Neuronal stem cell (in vitro differentiated cells): ENCODE results near the gene SLC49A3.

Source experiments
- DNase-seq: peaks from one replicate; pipeline ENCODE4 v3.0.0-alpha.2; 2013; ENCODE audit warnings: low spot score
- H2AFZ ChIP-seq: one replicate; pipeline ENCODE4 v1.6.1; 2013; ENCODE audit warnings: mild to moderate bottlenecking, low read length, inconsistent platforms
- H2AK5ac ChIP-seq: 2 replicates; pipeline ENCODE4 v1.6.1; 2013; ENCODE audit warnings: low read depth, mild to moderate bottlenecking, inconsistent platforms, low read length, moderate library complexity, mixed read lengths
- H2BK120ac ChIP-seq: 2 replicates; pipeline ENCODE4 v1.6.1; 2013; ENCODE audit warnings: low read depth, mild to moderate bottlenecking, inconsistent platforms, low read length, moderate library complexity, mixed read lengths
- H2BK12ac ChIP-seq: one replicate; pipeline ENCODE4 v1.6.1; 2013; ENCODE audit warnings: low read length, inconsistent platforms
- H2BK15ac ChIP-seq: 2 replicates; pipeline ENCODE4 v1.6.1; 2013; ENCODE audit warnings: mild to moderate bottlenecking, low read length, inconsistent platforms, mixed read lengths
- H2BK5ac ChIP-seq: one replicate; pipeline ENCODE4 v1.6.1; 2013; ENCODE audit warnings: inconsistent platforms, mild to moderate bottlenecking, low read length, moderate library complexity
- H3K14ac ChIP-seq: one replicate; pipeline ENCODE4 v1.6.1; 2013; ENCODE audit warnings: low read length, inconsistent platforms
- H3K18ac ChIP-seq: 2 replicates; pipeline ENCODE4 v1.6.1; 2013; ENCODE audit warnings: low read length, inconsistent platforms
- H3K23ac ChIP-seq: 2 replicates; pipeline ENCODE4 v1.6.1; 2013; ENCODE audit warnings: low read depth, mild to moderate bottlenecking, mixed read lengths, low read length, inconsistent platforms; ENCODE audit not compliant: poor library complexity
- H3K27ac ChIP-seq: replicated peaks from 3 replicates; pipeline ENCODE4 v1.5.1; 2013; ENCODE audit warnings: low read length, inconsistent platforms
- H3K27me3 ChIP-seq, 3 experiments: 2 replicates each; pipeline ENCODE4 v1.6.1; 2013; ENCODE audit warnings: low read length in 3 of 3, mild to moderate bottlenecking in 2 of 3, inconsistent platforms in 1 of 3, low read depth in 1 of 3, mixed read lengths in 1 of 3, moderate library complexity in 1 of 3; ENCODE audit not compliant: control insufficient read depth in 3 of 3, insufficient read depth in 3 of 3
- H3K36me3 ChIP-seq, 2 donors: replicated peaks in 1 of 2; 2 replicates each; pipeline ENCODE4 v1.6.1; 2013; ENCODE audit warnings: low read length in 2 of 2; ENCODE audit not compliant: control insufficient read depth in 2 of 2, insufficient read depth in 2 of 2
- H3K4ac ChIP-seq: 2 replicates; pipeline ENCODE4 v1.6.1; 2013; ENCODE audit warnings: inconsistent platforms, mild to moderate bottlenecking, low read length, moderate library complexity
- H3K4me1 ChIP-seq, 2 donors: 1 replicate in 1 of 2; 2 replicates in 1 of 2; pipeline ENCODE4 v1.6.1; 2013; ENCODE audit warnings: low read length in 2 of 2, low read depth in 1 of 2; ENCODE audit not compliant: control insufficient read depth in 2 of 2, insufficient read depth in 1 of 2
- H3K4me2 ChIP-seq: one replicate; pipeline ENCODE4 v1.6.1; 2013; ENCODE audit warnings: mild to moderate bottlenecking, low read length, inconsistent platforms; ENCODE audit not compliant: insufficient read depth, poor library complexity, severe bottlenecking
- H3K4me3 ChIP-seq, 2 donors: 2 replicates each; pipeline ENCODE4 v1.5.1; 2013; ENCODE audit warnings: low read length in 2 of 2, mild to moderate bottlenecking in 2 of 2, inconsistent platforms in 1 of 2, moderate library complexity in 1 of 2
- H3K79me1 ChIP-seq: one replicate; pipeline ENCODE4 v1.6.1; 2013; ENCODE audit warnings: low read depth, mild to moderate bottlenecking, inconsistent platforms, low read length, moderate library complexity
- H3K9ac ChIP-seq: one replicate; pipeline ENCODE4 v1.6.1; 2013; ENCODE audit warnings: mild to moderate bottlenecking, low read depth, low read length, inconsistent platforms; ENCODE audit not compliant: poor library complexity
- H3K9me3 ChIP-seq, 2 donors: replicated peaks in 1 of 2; 2 replicates each; pipeline versions ENCODE3 to v1.6.1; 2013; ENCODE audit warnings: low read length in 2 of 2, mild to moderate bottlenecking in 2 of 2, inconsistent platforms in 1 of 2, low read depth in 1 of 2, mixed read lengths in 1 of 2, moderate library complexity in 1 of 2; ENCODE audit not compliant: control insufficient read depth in 2 of 2, insufficient read depth in 1 of 2
- H4K8ac ChIP-seq: one replicate; pipeline ENCODE4 v1.6.1; 2013; ENCODE audit warnings: low read depth, mild to moderate bottlenecking, inconsistent platforms, low read length, moderate library complexity
- H4K91ac ChIP-seq: one replicate; pipeline ENCODE4 v1.6.1; 2013; ENCODE audit warnings: low read length, low read depth, mild to moderate bottlenecking, inconsistent platforms; ENCODE audit not compliant: poor library complexity
- WGBS, 2 donors: extraction: QIAGEN DNeasy Blood & Tissue Kit; methylation state at CpG; one replicate each; pipeline ENCODE4 v1.1.7; 2013; ENCODE audit warnings: missing lambda C conversion rate in 2 of 2, mixed read lengths in 1 of 2; ENCODE audit not compliant: insufficient read length in 2 of 2, insufficient replicate concordance in 1 of 2; ENCODE audit errors: extremely low coverage in 2 of 2; 5-methylcytosine and 5-hydroxymethylcytosine counted together

Gene SLC49A3

GRCh38 chr4:680928-681645, 7.9 kb downstream of the SLC49A3 start:
- H2BK5ac ChIP-seq = no peak overlapping the region
- H3K9me3 ChIP-seq = no peaks in the 10 kb centered on the region
- no peak overlapping the region for H3K23ac ChIP-seq
- H3K27ac ChIP-seq = no peak overlapping the region
- H3K9ac ChIP-seq = no peak overlapping the region
- peaks cover 0 to 9% (median 2%) of the 10 kb centered on the region in 3 experiments for H3K27me3 ChIP-seq
- peak overlapping the region; percentile 2 for H2BK120ac ChIP-seq
- H2BK15ac ChIP-seq = no peak overlapping the region
- H2BK12ac ChIP-seq = no peak overlapping the region
- no CpG with 5 or more reads among the region's 62 CpGs for WGBS, 2 donors
- peak overlapping the region; percentile 99 for H2AK5ac ChIP-seq
- no peak overlapping the region for H4K8ac ChIP-seq
- peaks cover 6 to 9% of the 10 kb centered on the region in 2 donors for H3K4me1 ChIP-seq
- H2AFZ ChIP-seq = peak overlapping the region; percentile 95
- no peak for DNase-seq
- H3K36me3 ChIP-seq = no peaks in the 10 kb centered on the region
- peaks cover 7% of the 10 kb centered on the region for H3K79me1 ChIP-seq
- no peak overlapping the region for H3K4ac ChIP-seq
- H3K14ac ChIP-seq = no peak overlapping the region
- peak overlapping the region; percentile 96 for H3K18ac ChIP-seq
- H3K4me3 ChIP-seq = peak overlapping the region; percentile 40 to 80
- H4K91ac ChIP-seq = no peak overlapping the region
- peak overlapping the region; percentile 66 for H3K4me2 ChIP-seq

- Histone ChIP-seq H3K14ac (no peak overlapping the region), H3K4me1 (peaks cover 6 to 9% of the 10 kb centered on the region in 2 donors), H3K36me3 (no peaks in the 10 kb centered on the region), H2BK12ac (no peak overlapping the region), H4K91ac (no peak overlapping the region), H3K27ac (no peak overlapping the region), H3K23ac (no peak overlapping the region), H2BK15ac (peak overlapping the region; percentile 78), H2AK5ac (peak overlapping the region; percentile 99), H4K8ac (no peak overlapping the region), H3K9me3 (no peaks in the 10 kb centered on the region), H2AFZ (peak overlapping the region; percentile 95), H2BK5ac (no peak overlapping the region), H3K4me2 (peak overlapping the region; percentile 66), H3K4ac (no peak overlapping the region), H3K4me3 (peak overlapping the region; percentile 40 to 80), H3K27me3 (peaks cover 0 to 9% (median 2%) of the 10 kb centered on the region in 3 experiments), H2BK120ac (no peak overlapping the region), H3K9ac (peak overlapping the region; percentile 24), H3K79me1 (peaks cover 7% of the 10 kb centered on the region), H3K18ac (peak overlapping the region; percentile 96)
- WGBS, 2 donors = no CpG with 5 or more reads among the region's 17 CpGs
- no peak for DNase-seq
These were observed 8.4 kb downstream of the SLC49A3 start for GRCh38 chr4:680551-680927.

GRCh38 chr4:680091-680490, 8.9 kb downstream of the SLC49A3 start:
- peaks cover 0 to 9% (median 2%) of the 10 kb centered on the region in 3 experiments for H3K27me3 ChIP-seq
- WGBS, 2 donors = no CpG with 5 or more reads among the region's 9 CpGs

GRCh38 chr4:679629-680028, 9.3 kb downstream of the SLC49A3 start:
- Histone ChIP-seq H3K4me2 (no peak overlapping the region), H2AK5ac (peak overlapping the region; percentile 99), H3K9ac (no peak overlapping the region), H4K91ac (no peak overlapping the region), H3K9me3 (no peaks in the 10 kb centered on the region), H2BK12ac (peak overlapping the region; percentile 63), H3K4me1 (peaks cover 11 to 15% of the 10 kb centered on the region in 2 donors), H2AFZ (no peak overlapping the region), H3K4me3 (no peak overlapping the region), H3K14ac (no peak overlapping the region), H2BK120ac (no peak overlapping the region), H3K4ac (no peak overlapping the region), H2BK15ac (peak overlapping the region; percentile 92), H4K8ac (no peak overlapping the region), H3K36me3 (no peaks in the 10 kb centered on the region), H3K27me3 (peaks cover 0 to 9% (median 2%) of the 10 kb centered on the region in 3 experiments), H2BK5ac (peak overlapping the region; percentile 82), H3K27ac (no peak overlapping the region), H3K23ac (no peak overlapping the region), H3K79me1 (peaks cover 4% of the 10 kb centered on the region), H3K18ac (peak overlapping the region; percentile 57)
- WGBS, 2 donors = no CpG with 5 or more reads among the region's 11 CpGs
- no peak for DNase-seq

More at GRCh38 chr4:680091-680490, 8.9 kb downstream of the SLC49A3 start:
- Histone ChIP-seq H3K9me3 (no peaks in the 10 kb centered on the region), H4K91ac (no peak overlapping the region), H3K14ac (no peak overlapping the region), H2BK15ac (peak overlapping the region; percentile 78), H2BK120ac (no peak overlapping the region), H4K8ac (no peak overlapping the region), H2AK5ac (peak overlapping the region; percentile 99), H3K79me1 (peaks cover 6% of the 10 kb centered on the region), H2BK5ac (peak overlapping the region; percentile 82), H3K4me1 (peaks cover 9 to 12% of the 10 kb centered on the region in 2 donors), H3K4me2 (no peak overlapping the region), H3K4ac (no peak overlapping the region), H3K23ac (no peak overlapping the region), H3K9ac (peak overlapping the region; percentile 24), H2AFZ (no peak overlapping the region), H2BK12ac (no peak overlapping the region), H3K18ac (peak overlapping the region; percentile 91), H3K36me3 (no peaks in the 10 kb centered on the region), H3K27ac (no peak overlapping the region), H3K4me3 (no peak overlapping the region)
- no peak for DNase-seq
